Activated T-cell treated with anti-CD3 and anti-CD28 coated beads, Interleukin-2, amount 50 U/mL, for 1 hour (primary cell): ENCODE measurements around the gene GIPC2.
"Not testable (repeated sequence)": the region's sequence is repeated elsewhere in the genome, so short reads cannot be mapped to it uniquely, and the experiment has no call there.

Experiments
- DNase-seq: peaks from one replicate; pipeline ENCODE4 v3.0.0-alpha.2; 2020

The GIPC2 gene

GRCh38 chr1:78070210-78070609, 24.4 kb downstream of the GIPC2 start:
- no peak for DNase-seq

GRCh38 chr1:78070758-78071157, 25.0 kb downstream of the GIPC2 start:
- no peak for DNase-seq

GRCh38 chr1:78071696-78072095, 25.9 kb downstream of the GIPC2 start:
- DNase-seq: no peak

GRCh38 chr1:78072216-78072615, 26.4 kb downstream of the GIPC2 start:
- DNase-seq: no peak

GRCh38 chr1:78073441-78073840, 27.7 kb downstream of the GIPC2 start:
- no peak for DNase-seq

GRCh38 chr1:78075621-78076020, 29.9 kb downstream of the GIPC2 start:
- no peak for DNase-seq

GRCh38 chr1:78078358-78078757, 32.6 kb downstream of the GIPC2 start:
- DNase-seq: no peak

GRCh38 chr1:78079580-78079979, 33.8 kb downstream of the GIPC2 start:
- DNase-seq: no peak

GRCh38 chr1:78080767-78081166, 35.0 kb downstream of the GIPC2 start:
- no peak for DNase-seq

- no peak for DNase-seq
Measured at GRCh38 chr1:78081980-78082860, 36.5 kb downstream of the GIPC2 start.

- not testable (repeated sequence) for DNase-seq
Measured at GRCh38 chr1:78084639-78085038, 38.9 kb downstream of the GIPC2 start.

- DNase-seq: no peak
Measured at GRCh38 chr1:78086697-78087096, 40.9 kb downstream of the GIPC2 start.

GRCh38 chr1:78088015-78088414, 42.2 kb downstream of the GIPC2 start:
- DNase-seq: no peak

GRCh38 chr1:78088486-78088885, 42.7 kb downstream of the GIPC2 start:
- no peak for DNase-seq

- no peak for DNase-seq
Measured at GRCh38 chr1:78089010-78089409, 43.2 kb downstream of the GIPC2 start.

GRCh38 chr1:78090472-78091133, 44.8 kb downstream of the GIPC2 start:
- DNase-seq: no peak

GRCh38 chr1:78091215-78091813, 45.5 kb downstream of the GIPC2 start:
- DNase-seq: no peak

- no peak for DNase-seq
Measured at GRCh38 chr1:78091886-78092285, 46.1 kb downstream of the GIPC2 start.

GRCh38 chr1:78092643-78093042, 46.9 kb downstream of the GIPC2 start:
- no peak for DNase-seq

- no peak for DNase-seq
Measured at GRCh38 chr1:78093560-78093959, 47.8 kb downstream of the GIPC2 start.

GRCh38 chr1:78094639-78095038, 48.9 kb downstream of the GIPC2 start:
- no peak for DNase-seq

GRCh38 chr1:78095593-78095992, 49.8 kb downstream of the GIPC2 start:
- no peak for DNase-seq

GRCh38 chr1:78096017-78096416, 50.3 kb downstream of the GIPC2 start:
- no peak for DNase-seq

GRCh38 chr1:78096976-78097375, 51.2 kb downstream of the GIPC2 start:
- no peak for DNase-seq
